Duodenal mucosa (tissue), 2 donors: ENCODE results near the gene SEL1L3.

Experiments used
- H3K27ac ChIP-seq: one replicate; pipeline ENCODE4 v1.7.0; 2013; ENCODE audit warnings: low read depth, low read length
- H3K27me3 ChIP-seq, 2 donors: one replicate each; pipeline ENCODE4 v1.7.0; 2013; ENCODE audit warnings: low read length in 2 of 2, control low read depth in 1 of 2; ENCODE audit not compliant: insufficient read depth in 2 of 2, control insufficient read depth in 1 of 2
- H3K36me3 ChIP-seq, 2 donors: one replicate each; pipeline ENCODE4 v1.7.0; 2013; ENCODE audit warnings: low read length in 2 of 2, control low read depth in 1 of 2; ENCODE audit not compliant: insufficient read depth in 2 of 2, control insufficient read depth in 1 of 2
- H3K4me1 ChIP-seq, 2 donors: one replicate each; pipeline ENCODE4 v1.7.0; 2013; ENCODE audit warnings: low read length in 2 of 2, control low read depth in 1 of 2; ENCODE audit not compliant: insufficient read depth in 2 of 2, control insufficient read depth in 1 of 2
- H3K4me3 ChIP-seq, 2 donors: one replicate each; pipeline ENCODE4 v1.7.0; 2013; ENCODE audit warnings: low read length in 2 of 2, low read depth in 1 of 2
- H3K9ac ChIP-seq, 2 donors: one replicate each; pipeline ENCODE4 v1.7.0; 2013; ENCODE audit warnings: low read length in 2 of 2, low read depth in 1 of 2
- H3K9me3 ChIP-seq, 2 donors: one replicate each; pipeline ENCODE4 v1.7.0; 2013; ENCODE audit warnings: low read length in 2 of 2, control low read depth in 1 of 2; ENCODE audit not compliant: control insufficient read depth in 1 of 2

SEL1L3 gene

GRCh38 chr4:25857403-25857802, 5.4 kb downstream of the SEL1L3 start:
- Histone ChIP-seq H3K27me3 (no peaks in the 10 kb centered on the region), H3K27ac (no peak overlapping the region), H3K9me3 (no peaks in the 10 kb centered on the region), H3K4me3 (peak overlapping the region in 1 of 2 donors; percentile 3), H3K4me1 (peaks cover 62 to 81% of the 10 kb centered on the region in 2 donors), H3K9ac (no peak overlapping the region), H3K36me3 (no peaks in the 10 kb centered on the region)

- Histone ChIP-seq H3K27ac (no peak overlapping the region), H3K4me3 (no peak overlapping the region), H3K9me3 (no peaks in the 10 kb centered on the region), H3K36me3 (no peaks in the 10 kb centered on the region), H3K9ac (no peak overlapping the region), H3K4me1 (peaks cover 61 to 83% of the 10 kb centered on the region in 2 donors), H3K27me3 (no peaks in the 10 kb centered on the region)
These were observed 6.0 kb downstream of the SEL1L3 start for GRCh38 chr4:25856756-25857155.

GRCh38 chr4:25852103-25852502, 10.7 kb downstream of the SEL1L3 start:
- H3K36me3 ChIP-seq, result no peaks in the 10 kb centered on the region
- no peak overlapping the region for H3K9ac ChIP-seq
- H3K27ac ChIP-seq, result no peak overlapping the region
- peaks cover 21 to 52% of the 10 kb centered on the region in 2 donors for H3K4me1 ChIP-seq
- no peaks in the 10 kb centered on the region for H3K27me3 ChIP-seq
- H3K9me3 ChIP-seq, result no peaks in the 10 kb centered on the region
- no peak overlapping the region for H3K4me3 ChIP-seq

- Histone ChIP-seq H3K36me3 (peaks cover 0 to 13% of the 10 kb centered on the region in 2 donors), H3K27me3 (no peaks in the 10 kb centered on the region), H3K9me3 (no peaks in the 10 kb centered on the region), H3K27ac (no peak overlapping the region), H3K9ac (no peak overlapping the region), H3K4me1 (peaks cover 24 to 41% of the 10 kb centered on the region in 2 donors), H3K4me3 (no peak overlapping the region)
These were observed 15.5 kb downstream of the SEL1L3 start for GRCh38 chr4:25847329-25847728.

- Histone ChIP-seq H3K9me3 (no peaks in the 10 kb centered on the region), H3K27me3 (no peaks in the 10 kb centered on the region), H3K36me3 (peaks cover 0 to 13% of the 10 kb centered on the region in 2 donors), H3K9ac (no peak overlapping the region), H3K4me1 (peaks cover 25 to 39% of the 10 kb centered on the region in 2 donors), H3K4me3 (no peak overlapping the region), H3K27ac (no peak overlapping the region)
These were observed 16.7 kb downstream of the SEL1L3 start for GRCh38 chr4:25845841-25846653.

GRCh38 chr4:25844961-25845712, 17.7 kb downstream of the SEL1L3 start:
- no peak overlapping the region for H3K4me3 ChIP-seq
- peaks cover 25 to 39% of the 10 kb centered on the region in 2 donors for H3K4me1 ChIP-seq
- H3K36me3 ChIP-seq, result peaks cover 0 to 13% of the 10 kb centered on the region in 2 donors
- H3K9ac ChIP-seq, result no peak overlapping the region
- H3K9me3 ChIP-seq, result no peaks in the 10 kb centered on the region
- no peaks in the 10 kb centered on the region for H3K27me3 ChIP-seq
- H3K27ac ChIP-seq, result no peak overlapping the region

GRCh38 chr4:25843340-25844097, 19.3 kb downstream of the SEL1L3 start:
- H3K9ac ChIP-seq, result peak overlapping the region; percentile 50 to 54
- H3K4me3 ChIP-seq, result peak overlapping the region; percentile 3 to 48
- H3K36me3 ChIP-seq, result peaks cover 0 to 15% of the 10 kb centered on the region in 2 donors
- H3K9me3 ChIP-seq, result no peaks in the 10 kb centered on the region
- peaks cover 25 to 31% of the 10 kb centered on the region in 2 donors for H3K4me1 ChIP-seq
- peak overlapping the region; percentile 63 for H3K27ac ChIP-seq
- H3K27me3 ChIP-seq, result no peaks in the 10 kb centered on the region

GRCh38 chr4:25842229-25842845, 20.5 kb downstream of the SEL1L3 start:
- Histone ChIP-seq H3K4me3 (no peak overlapping the region), H3K27me3 (no peaks in the 10 kb centered on the region), H3K4me1 (peaks cover 25 to 31% of the 10 kb centered on the region in 2 donors), H3K9me3 (no peaks in the 10 kb centered on the region), H3K36me3 (peaks cover 0 to 18% of the 10 kb centered on the region in 2 donors), H3K27ac (no peak overlapping the region), H3K9ac (no peak overlapping the region)

- H3K9ac ChIP-seq, result no peak overlapping the region
- H3K4me1 ChIP-seq, result peaks cover 24 to 28% of the 10 kb centered on the region in 2 donors
- no peak overlapping the region for H3K27ac ChIP-seq
- H3K36me3 ChIP-seq, result peaks cover 0 to 13% of the 10 kb centered on the region in 2 donors
- no peak overlapping the region for H3K4me3 ChIP-seq
- H3K27me3 ChIP-seq, result no peaks in the 10 kb centered on the region
- no peaks in the 10 kb centered on the region for H3K9me3 ChIP-seq
These were observed 23.1 kb downstream of the SEL1L3 start for GRCh38 chr4:25839687-25840086.
